ENCODE data around the gene MBNL2. TPM values are rescaled to one million over a fixed set of nuclear protein-coding genes. Genes with fewer than 3 reads are reported as not detected.

MBNL2 gene
- total and polyA plus RNA-seq, 2 experiments from 2014 or later: 0.55 to 3.2 TPM

DNA sequence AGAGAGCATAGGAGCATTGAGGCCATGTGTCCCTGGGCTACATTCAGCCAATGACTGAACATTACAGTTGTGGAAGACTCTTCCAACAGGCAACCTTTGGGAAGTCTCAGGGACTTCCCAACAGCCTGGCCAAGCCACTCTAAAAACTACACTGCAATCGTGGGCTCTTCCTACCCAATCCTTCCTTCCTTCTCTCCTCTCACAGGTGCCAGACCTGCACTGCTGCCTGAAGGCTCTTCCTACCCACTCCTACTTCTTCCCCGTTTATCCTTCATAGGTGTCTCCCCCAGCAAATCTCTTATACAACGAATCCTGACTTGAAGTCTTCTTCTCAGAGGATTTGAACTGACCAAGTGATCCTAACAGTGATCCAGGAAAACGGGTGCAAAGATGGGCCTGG is 47.1 kb upstream of the MBNL2 start:
- no peak for DNase-seq (ENCODE audit: low spot score)
- Mint-ChIP-seq H3K27ac (no peak overlapping the region), H3K36me3 (ENCODE audit: low read depth) (no peaks in the 10 kb centered on the region), H3K4me1 (no peaks in the 10 kb centered on the region), H3K9me3 (no peaks in the 10 kb centered on the region), H3K4me3 (no peak overlapping the region), H3K27me3 (ENCODE audit: insufficient read depth, low read depth, poor library complexity) (peaks cover 1% of the 10 kb centered on the region)
- no peak overlapping the region for H3K4me2 ChIP-seq
- H3K4me3 ChIP-seq: no peak overlapping the region
- no peak overlapping the region for H2AFZ ChIP-seq
- H3K79me2 ChIP-seq (replicated peaks; ENCODE audit: insufficient read depth): no peaks in the 10 kb centered on the region
- ATAC-seq: no peak
- H4K20me1 ChIP-seq (replicated peaks; ENCODE audit: insufficient read depth): no peaks in the 10 kb centered on the region
- H3K4me1 ChIP-seq (ENCODE audit: insufficient read depth): no peaks in the 10 kb centered on the region
- peaks cover 10% of the 10 kb centered on the region; the same call in 1 of the 2 replicates for H3K9me2 ChIP-seq (ENCODE audit: insufficient read depth)
- H3K27ac ChIP-seq (ENCODE audit: low read depth): no peak overlapping the region
- TF ChIP-seq NANOG (IDR thresholded peaks at IDR 0.05; ENCODE audit: borderline replicate concordance) (no peak), ZNF331 (CRISPR knock-in tag; IDR thresholded peaks at IDR 0.05; ENCODE audit: low read depth) (no peak), JUNB (IDR thresholded peaks at IDR 0.05; ENCODE audit: unreplicated experiment) (no peak), ETS1 (IDR thresholded peaks at IDR 0.05) (no peak), ZNF114 (CRISPR knock-in tag; IDR thresholded peaks at IDR 0.05) (no peak), POLR2AphosphoS5 (IDR thresholded peaks at IDR 0.05; ENCODE audit: low read depth) (no peak), CREB1 (CRISPR knock-in tag; IDR thresholded peaks at IDR 0.05; ENCODE audit: low read depth) (no peak), CTCF (conservative IDR thresholded peaks at IDR 0.05; ENCODE audit: low read depth in 2 of 2) (no peak), EZH2phosphoT487 (IDR thresholded peaks at IDR 0.05; ENCODE audit: unreplicated experiment) (no peak), STAT1 (IDR thresholded peaks at IDR 0.05; ENCODE audit: unreplicated experiment) (no peak), EZH2 (IDR thresholded peaks at IDR 0.05; ENCODE audit: low read depth, unreplicated experiment) (no peak)
- TF ChIP-seq, protein P1, sequence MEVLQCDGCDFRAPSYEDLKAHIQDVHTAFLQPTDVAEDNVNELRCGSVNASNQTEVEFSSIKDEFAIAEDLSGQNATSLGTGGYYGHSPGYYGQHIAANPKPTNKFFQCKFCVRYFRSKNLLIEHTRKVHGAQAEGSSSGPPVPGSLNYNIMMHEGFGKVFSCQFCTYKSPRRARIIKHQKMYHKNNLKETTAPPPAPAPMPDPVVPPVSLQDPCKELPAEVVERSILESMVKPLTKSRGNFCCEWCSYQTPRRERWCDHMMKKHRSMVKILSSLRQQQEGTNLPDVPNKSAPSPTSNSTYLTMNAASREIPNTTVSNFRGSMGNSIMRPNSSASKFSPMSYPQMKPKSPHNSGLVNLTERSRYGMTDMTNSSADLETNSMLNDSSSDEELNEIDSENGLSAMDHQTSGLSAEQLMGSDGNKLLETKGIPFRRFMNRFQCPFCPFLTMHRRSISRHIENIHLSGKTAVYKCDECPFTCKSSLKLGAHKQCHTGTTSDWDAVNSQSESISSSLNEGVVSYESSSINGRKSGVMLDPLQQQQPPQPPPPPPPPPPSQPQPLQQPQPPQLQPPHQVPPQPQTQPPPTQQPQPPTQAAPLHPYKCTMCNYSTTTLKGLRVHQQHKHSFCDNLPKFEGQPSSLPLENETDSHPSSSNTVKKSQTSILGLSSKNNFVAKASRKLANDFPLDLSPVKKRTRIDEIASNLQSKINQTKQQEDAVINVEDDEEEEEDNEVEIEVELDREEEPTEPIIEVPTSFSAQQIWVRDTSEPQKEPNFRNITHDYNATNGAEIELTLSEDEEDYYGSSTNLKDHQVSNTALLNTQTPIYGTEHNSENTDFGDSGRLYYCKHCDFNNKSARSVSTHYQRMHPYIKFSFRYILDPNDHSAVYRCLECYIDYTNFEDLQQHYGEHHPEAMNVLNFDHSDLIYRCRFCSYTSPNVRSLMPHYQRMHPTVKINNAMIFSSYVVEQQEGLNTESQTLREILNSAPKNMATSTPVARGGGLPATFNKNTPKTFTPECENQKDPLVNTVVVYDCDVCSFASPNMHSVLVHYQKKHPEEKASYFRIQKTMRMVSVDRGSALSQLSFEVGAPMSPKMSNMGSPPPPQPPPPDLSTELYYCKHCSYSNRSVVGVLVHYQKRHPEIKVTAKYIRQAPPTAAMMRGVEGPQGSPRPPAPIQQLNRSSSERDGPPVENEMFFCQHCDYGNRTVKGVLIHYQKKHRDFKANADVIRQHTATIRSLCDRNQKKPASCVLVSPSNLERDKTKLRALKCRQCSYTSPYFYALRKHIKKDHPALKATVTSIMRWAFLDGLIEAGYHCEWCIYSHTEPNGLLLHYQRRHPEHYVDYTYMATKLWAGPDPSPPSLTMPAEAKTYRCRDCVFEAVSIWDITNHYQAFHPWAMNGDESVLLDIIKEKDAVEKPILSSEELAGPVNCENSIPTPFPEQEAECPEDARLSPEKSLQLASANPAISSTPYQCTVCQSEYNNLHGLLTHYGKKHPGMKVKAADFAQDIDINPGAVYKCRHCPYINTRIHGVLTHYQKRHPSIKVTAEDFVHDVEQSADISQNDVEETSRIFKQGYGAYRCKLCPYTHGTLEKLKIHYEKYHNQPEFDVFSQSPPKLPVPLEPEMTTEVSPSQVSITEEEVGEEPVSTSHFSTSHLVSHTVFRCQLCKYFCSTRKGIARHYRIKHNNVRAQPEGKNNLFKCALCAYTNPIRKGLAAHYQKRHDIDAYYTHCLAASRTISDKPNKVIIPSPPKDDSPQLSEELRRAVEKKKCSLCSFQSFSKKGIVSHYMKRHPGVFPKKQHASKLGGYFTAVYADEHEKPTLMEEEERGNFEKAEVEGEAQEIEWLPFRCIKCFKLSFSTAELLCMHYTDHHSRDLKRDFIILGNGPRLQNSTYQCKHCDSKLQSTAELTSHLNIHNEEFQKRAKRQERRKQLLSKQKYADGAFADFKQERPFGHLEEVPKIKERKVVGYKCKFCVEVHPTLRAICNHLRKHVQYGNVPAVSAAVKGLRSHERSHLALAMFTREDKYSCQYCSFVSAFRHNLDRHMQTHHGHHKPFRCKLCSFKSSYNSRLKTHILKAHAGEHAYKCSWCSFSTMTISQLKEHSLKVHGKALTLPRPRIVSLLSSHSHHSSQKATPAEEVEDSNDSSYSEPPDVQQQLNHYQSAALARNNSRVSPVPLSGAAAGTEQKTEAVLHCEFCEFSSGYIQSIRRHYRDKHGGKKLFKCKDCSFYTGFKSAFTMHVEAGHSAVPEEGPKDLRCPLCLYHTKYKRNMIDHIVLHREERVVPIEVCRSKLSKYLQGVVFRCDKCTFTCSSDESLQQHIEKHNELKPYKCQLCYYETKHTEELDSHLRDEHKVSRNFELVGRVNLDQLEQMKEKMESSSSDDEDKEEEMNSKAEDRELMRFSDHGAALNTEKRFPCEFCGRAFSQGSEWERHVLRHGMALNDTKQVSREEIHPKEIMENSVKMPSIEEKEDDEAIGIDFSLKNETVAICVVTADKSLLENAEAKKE (CRISPR knock-in tag; IDR thresholded peaks at IDR 0.05): no peak
- TF ChIP-seq, protein P2, sequence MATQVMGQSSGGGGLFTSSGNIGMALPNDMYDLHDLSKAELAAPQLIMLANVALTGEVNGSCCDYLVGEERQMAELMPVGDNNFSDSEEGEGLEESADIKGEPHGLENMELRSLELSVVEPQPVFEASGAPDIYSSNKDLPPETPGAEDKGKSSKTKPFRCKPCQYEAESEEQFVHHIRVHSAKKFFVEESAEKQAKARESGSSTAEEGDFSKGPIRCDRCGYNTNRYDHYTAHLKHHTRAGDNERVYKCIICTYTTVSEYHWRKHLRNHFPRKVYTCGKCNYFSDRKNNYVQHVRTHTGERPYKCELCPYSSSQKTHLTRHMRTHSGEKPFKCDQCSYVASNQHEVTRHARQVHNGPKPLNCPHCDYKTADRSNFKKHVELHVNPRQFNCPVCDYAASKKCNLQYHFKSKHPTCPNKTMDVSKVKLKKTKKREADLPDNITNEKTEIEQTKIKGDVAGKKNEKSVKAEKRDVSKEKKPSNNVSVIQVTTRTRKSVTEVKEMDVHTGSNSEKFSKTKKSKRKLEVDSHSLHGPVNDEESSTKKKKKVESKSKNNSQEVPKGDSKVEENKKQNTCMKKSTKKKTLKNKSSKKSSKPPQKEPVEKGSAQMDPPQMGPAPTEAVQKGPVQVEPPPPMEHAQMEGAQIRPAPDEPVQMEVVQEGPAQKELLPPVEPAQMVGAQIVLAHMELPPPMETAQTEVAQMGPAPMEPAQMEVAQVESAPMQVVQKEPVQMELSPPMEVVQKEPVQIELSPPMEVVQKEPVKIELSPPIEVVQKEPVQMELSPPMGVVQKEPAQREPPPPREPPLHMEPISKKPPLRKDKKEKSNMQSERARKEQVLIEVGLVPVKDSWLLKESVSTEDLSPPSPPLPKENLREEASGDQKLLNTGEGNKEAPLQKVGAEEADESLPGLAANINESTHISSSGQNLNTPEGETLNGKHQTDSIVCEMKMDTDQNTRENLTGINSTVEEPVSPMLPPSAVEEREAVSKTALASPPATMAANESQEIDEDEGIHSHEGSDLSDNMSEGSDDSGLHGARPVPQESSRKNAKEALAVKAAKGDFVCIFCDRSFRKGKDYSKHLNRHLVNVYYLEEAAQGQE (IDR thresholded peaks at IDR 0.05; ENCODE audit: unreplicated experiment): no peak
- no peaks in the 10 kb centered on the region for H3K27me3 ChIP-seq (ENCODE audit: insufficient read depth)
- no peaks in the 10 kb centered on the region for H3K36me3 ChIP-seq (ENCODE audit: insufficient read depth)
- H3F3A ChIP-seq (replicated peaks; ENCODE audit: low read depth): no peaks in the 10 kb centered on the region
